CD4-positive, alpha-beta T cell treated with Interferon alpha-2 for 1 hour (primary cell): ENCODE data around the gene SLC4A5.

Experiments
- DNase-seq, 2 donors: peaks; one replicate each; pipeline ENCODE4 v3.0.0-alpha.2; 2020 to 2022

Gene SLC4A5

DNA sequence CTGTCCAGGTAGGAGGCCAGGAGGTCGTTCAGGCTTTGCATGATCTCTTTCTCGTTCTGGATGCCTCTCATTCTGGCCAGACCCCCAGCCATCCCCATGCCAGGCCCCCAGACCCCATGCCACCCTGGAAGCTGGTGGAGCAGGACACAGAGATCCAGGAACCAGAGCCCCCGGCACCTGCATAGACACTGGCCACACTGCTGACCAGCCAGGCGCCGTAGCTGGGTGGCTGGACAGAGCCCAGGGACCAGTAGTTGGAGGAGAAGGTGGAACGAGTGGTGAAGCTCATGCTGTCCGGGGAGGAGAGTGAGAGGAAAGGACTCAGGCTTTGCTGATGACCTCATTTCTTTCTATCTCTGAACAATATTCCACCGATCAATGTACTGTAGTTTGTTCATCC, 35.5 kb downstream of the SLC4A5 start:
- no peak for DNase-seq

DNA sequence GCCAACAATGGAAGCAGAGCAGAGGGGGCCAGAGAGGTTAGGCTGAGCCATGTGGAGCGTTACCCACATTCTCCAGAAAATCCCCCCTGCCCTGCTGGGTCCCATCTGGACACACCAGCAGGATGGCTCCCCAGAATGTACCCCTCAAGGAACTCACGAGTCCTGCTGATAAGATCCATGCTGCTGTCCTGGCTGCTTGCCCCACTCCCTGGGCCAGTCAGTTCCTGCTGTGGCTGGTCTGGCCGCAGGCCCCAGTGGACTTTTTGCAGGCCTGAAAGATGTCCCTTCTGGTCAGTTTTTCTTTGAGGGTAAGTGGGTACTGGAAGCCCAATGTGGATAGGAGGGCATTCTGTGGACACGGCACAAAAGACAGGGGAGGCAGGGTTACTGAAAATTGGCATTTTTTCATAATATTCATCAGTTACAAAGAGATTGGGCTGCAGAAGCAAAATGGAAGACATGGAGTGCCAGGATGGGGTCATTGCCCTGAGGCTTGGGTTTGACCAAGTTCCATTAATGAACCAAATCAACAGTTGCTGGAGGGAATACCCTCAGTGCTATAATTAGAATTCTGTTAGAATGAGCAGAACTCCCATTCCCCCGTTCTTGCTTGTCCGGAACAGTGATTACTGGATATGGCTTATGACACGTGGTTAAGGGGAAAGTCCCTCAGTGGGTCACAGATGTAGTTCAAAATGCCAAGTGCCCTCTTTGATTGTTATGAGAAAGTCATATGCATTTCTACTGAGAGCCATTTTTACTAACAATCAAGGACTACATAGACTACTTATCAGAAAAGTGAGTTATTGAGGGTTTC, 38.7 kb downstream of the SLC4A5 start:
- DNase-seq: peak in 1 of 2 donors; percentile 9

DNA sequence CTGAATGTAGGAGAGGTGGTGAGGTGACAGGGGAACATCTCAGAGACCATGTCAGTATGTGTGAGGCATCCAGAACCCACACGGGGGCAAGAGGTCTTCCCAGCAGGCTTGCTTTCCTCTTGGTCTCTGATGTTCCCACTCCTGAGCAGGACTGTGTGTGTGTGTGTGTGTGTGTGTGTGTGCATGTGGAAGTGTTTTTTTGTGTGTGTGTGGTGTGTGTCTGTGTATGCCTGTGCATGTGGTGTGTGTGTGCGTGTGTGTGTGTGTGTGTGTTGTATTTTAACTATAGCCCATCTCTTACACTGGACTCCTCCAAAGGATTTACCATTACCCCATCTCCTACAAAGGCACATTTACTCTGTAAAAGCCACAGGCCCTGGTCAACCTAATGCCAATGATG, 40.4 kb downstream of the SLC4A5 start:
- DNase-seq: no peak

DNA sequence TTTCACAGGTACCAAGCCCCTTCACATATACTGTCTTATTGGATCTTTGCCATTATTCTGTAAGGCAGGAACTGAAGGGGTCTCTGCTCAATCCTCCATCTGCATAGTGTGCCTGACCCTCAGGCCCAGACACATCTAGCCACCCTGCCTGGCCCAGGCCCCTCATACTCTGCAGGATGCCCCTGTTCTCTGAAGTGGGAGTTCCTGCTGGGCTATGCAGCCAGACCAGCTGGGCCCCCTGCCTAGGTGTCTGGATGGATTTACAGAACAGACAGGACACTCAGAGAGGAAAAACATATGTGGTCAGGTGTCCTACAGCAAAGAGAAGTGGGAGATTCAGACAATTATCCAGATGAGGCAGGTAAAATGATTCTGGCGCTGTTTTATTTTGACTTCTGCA, 42.0 kb downstream of the SLC4A5 start:
- no peak for DNase-seq

DNA sequence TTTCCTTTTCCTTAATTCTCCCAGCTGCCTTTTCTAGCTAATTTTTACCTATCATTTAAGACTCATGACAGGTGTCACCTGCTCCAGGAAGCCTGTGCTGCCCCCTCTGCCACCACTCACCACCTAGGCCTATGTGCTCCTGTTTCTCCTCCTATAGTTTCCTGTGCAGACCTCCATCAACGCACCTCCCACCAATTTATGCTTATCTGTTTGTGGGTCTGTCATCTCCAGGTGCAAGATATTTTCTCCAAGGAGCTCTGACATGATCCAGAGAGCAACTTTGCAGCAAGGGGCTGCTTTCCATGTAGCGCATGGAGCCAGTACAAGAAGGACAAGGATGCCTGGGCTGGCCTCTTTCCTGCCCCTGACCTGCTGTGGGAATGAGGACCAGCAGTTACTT, 42.7 kb downstream of the SLC4A5 start:
- no peak for DNase-seq

DNA sequence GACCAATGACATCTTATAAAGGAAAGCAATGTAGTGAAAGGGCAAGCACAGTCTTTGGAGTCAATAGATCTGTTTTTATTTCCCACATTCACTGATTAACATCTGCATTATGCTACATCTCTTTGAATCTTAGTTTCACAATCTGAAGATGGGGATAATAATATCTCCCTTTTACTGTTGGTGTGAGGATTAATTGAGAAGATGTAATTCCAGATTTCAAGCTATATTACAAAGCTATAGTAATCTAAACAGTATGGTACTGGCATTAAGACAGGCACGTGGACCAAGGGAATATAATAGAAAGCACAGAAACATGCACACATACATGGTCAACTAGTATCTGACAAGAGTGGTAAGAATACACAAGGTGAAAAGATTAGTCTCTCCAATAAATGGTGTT, 45.3 kb downstream of the SLC4A5 start:
- DNase-seq: no peak

DNA sequence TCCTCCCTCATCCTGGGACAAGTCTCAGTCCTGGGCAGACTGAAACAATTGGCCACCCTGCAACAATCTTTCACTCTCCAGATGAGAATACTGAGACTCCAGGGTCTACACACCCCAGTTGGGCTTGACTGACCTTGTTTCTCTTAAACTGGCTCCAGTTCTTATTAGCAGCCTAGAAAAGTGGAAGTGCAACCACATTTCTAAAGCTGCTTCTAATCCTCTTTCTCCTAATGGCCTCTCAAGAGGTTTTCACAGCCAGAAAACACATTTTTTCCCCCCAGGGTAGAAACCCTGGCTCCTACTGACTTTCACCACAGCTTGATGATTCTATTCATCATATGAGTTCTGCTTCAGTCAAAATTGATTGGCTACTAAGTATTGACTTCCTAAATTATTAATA, 45.8 kb downstream of the SLC4A5 start:
- DNase-seq: no peak

DNA sequence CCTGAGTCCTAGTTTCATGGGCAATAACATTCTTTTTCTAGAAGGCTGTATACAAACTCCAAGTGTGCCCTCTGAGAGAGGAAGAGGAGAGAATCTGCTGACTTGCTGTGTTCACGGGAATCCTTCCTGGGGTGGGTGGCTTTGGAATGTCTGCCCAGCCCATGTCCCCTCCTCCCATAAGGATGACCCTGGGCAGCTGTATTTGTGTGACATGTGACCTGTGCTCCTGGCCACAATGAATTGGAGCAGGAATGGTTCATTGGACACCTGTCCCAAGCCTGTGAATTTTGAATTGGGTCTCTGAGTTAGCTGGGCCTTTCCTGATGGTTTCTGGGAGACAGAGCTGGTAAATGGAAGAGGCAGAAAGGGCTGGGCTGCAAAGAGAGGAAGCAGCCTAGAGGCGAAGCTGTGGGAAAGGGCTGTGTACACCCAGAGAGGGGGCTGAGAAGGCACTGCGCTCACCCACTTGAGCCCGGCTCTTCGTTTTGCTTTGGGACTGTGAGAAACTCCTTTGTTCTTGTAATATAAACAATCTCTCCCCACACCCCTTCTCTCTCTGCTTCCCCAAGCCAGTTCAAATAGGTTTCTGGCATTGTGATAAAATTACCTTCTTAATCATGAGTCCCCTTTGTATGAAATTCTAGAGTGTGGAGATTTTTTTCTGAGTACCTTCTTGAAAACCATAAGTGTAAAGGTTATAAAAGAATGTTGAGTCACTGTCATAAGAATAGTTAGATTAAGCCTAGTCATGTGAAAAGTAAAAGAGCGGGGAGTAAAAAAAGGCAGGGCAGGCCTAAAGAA, 49.8 kb downstream of the SLC4A5 start:
- no peak for DNase-seq

DNA sequence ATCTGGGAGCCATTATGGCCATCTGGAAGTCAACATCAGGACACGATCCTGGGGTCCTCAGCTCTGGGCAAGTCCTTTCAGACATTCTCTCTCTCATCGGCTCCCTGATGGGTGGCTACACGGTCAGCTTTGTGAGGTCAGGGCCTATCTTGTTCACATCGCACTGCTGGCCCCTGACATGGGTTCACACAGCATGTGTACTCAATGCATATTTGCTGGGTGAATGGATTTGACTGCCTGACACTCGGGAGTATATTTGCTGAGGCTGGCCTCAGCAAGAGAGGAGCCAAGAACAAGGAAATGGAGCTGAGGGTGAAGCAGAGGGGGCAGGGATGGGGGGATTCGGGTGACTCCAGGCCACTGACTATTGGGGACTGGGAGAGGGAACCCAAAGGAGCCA, 50.5 kb downstream of the SLC4A5 start:
- DNase-seq: no peak

DNA sequence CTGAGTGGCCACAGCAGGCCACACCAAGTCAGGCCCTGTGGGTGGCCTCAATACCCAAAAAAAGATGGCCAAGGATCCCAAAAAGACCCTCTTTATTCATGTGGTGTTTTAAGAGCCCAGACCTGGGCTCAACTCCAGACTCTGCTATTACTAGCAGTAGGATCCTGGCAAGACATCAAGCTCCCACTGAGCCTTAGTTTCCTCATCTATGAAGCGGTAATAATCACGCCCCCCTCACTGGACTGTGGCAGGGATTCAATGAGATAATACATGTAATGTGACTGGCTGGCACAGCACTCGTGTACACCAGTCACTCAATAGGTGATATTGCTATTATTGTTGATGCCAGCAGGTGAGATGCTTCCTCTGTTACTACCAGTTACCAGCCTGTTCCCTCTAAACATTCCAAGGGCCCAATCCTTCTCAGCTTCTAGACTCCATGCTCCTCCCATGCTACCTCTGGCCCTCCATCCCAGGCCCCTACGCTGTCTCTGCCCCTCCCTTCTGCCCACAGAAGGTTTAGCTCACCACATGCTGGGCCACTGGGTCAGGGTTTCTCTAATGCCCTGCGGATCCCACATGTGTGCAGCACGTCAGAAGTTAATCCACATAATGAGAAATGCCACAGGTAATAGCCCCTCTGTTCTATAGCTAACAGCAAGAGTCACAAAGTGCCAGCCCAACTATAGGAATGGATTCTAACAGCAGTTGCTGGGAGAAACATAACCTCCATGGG, 51.2 kb downstream of the SLC4A5 start:
- no peak for DNase-seq

DNA sequence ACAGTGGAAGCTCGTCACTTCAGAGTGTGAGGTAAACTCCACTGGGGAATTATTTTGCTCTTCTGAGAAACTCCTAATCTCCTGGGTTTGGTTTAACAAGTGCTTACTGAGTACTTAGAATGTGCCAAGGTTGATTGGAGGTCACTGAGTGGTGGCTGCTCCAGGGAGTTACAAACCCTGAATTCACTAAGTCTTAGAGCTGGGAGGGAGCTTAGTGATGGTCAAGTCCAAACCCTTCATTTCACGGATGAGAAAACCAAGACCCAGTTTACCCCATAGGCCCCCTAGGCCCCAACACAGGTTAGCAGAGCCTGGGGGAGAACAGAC, 52.0 kb downstream of the SLC4A5 start:
- peak in 1 of 2 donors; percentile 79 for DNase-seq

DNA sequence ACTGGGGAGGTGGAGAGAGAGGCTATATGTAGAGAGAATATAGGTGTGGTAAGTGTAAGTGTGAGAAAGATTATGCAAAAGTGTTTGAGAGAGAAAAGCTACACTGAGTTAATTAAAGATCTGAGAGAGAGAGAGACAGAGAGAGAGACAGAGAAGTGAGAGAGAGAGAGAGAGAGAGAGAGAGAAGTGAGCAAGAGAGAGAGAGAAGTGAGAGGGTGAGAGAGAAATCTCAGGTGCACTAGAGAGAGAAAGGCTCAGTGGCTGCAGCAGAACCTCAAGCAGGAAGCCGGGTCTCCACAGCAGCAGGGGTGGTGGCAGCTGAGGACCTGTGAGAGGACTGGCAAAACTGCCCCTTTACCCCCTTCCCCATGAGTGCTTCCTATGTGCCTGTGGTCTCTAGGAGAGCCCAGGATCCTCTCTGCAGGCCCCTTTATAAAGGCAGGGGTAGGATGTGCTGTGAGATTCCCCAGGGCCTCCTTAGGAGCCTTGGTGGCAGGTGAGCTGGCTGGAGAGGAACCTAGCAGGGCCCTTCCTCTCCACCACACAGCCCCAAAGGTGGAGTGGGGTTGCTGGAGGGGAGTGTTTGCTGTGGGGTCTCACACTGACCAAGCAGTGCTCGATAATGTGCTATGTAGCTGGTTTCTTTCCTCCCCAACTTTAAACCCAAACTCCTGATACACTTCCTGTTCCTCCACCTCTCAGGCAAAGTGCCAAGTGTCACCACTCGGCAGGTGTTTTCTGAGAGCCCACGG, 52.6 kb downstream of the SLC4A5 start:
- peak; percentile 54 to 76 for DNase-seq

DNA sequence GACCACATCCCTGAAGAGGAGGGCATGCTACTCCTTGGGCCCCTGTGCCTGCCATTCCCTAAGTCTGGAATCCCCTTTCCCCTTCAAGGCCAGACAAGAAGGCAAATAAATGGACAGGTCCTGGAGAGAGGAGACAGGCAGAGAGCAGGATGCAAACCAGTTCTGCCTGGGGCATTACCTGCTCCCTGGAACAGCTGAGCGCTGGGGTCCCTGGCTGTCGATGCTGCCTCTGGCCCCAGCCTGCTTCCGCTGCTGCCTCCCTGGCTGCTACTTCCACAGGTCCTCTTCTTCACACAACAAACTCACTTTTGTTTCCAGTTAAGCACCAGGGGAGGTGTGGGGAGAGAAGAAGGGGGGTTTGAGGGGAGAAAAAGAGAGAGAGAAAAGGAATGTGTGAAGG, 53.1 kb downstream of the SLC4A5 start:
- DNase-seq: no peak

DNA sequence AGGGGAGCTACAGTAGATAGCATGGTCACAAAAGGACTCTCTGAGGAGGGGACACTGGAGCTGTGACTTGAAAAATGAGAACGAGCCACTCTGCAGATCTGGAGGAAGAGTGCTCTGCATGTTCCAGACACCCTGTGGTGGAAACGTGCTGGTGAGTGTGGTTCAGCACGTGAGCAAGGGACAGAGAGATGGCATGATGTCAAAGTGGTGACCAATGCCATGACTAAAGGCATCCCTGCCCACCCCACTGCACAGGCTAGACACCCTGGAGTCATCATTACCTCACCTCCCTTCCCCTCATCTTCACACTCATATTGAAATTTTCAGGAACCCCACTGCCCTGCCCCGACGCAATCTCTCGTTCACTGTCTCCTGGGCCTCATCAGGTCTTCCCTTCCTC, 56.5 kb downstream of the SLC4A5 start:
- DNase-seq: no peak

DNA sequence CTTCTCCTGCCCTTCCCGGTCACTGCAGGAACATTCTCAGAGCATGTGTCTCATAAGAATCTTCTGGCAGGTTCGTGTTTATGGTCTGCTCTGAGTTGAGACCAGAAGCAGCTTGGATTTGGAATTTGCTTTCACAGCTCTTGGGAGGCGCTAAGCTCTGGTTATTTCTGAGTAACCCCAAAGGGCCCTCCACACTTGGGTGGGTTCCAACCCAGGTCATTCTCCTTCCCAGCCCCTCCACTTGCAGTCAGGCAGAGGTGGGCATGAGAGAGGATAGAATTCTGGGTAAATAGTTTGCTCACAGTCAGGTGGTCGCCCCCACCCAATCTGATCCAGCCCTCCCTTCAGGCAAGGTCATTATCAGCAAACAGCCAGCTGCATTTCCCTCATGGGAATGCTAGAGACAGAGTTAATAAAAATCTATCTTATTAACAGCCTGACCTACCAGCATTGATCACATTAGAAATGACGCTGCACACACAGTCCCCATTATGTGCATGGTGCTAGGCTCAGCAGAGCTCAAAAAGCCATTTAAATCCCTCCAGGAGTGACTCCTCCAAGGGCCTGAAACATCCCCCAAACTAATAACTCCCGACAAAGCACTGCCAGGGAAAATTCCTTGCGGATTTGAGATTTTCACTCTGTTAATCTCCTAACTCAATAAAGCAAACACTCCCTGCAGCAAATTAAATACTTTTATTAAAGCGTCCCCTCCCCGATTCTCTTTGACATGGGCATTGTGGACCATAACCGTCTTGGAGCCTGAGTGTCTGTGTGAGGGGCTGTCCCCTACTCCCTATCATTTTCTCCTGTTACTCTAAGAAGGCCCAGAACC, 61.9 kb downstream of the SLC4A5 start:
- DNase-seq: no peak

DNA sequence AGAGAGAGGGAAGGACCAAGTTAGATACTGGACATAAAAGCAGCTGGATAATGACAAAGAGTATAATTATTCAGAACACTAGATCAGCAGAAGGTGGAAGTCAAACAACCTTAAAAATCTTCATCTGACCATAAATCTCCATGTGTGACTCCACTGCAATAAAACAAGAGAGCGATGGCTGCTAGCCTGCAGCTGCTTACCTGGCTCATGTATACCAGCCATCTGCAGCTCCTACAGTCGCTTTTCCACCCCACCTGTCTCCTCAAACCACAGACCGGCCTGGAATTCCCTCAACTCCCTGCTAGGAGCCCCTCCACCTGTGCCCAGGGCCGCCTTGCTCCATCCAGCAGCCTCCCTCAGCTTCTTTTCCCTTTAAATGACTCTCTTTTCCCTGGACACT, 64.5 kb downstream of the SLC4A5 start:
- DNase-seq: no peak

DNA sequence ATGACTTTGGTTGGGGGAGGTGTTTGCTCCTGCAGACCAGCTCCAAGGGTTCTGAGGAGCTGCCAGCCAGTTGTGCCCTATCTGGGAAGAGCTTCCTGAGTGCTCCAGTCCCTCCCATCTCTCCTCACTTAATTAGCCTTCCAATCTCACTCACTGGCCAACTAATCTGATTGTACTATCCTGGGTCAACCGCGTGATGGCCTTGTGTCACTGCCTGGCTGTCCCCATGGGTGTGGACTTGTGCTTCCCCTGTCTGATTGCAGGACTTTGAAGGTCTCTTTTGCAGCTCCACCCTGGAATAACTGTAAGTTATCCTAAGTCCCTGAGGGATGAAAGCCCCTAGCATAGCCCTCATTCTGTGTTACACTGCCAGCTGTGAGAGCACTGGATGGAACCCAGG, 65.0 kb downstream of the SLC4A5 start:
- DNase-seq: no peak

DNA sequence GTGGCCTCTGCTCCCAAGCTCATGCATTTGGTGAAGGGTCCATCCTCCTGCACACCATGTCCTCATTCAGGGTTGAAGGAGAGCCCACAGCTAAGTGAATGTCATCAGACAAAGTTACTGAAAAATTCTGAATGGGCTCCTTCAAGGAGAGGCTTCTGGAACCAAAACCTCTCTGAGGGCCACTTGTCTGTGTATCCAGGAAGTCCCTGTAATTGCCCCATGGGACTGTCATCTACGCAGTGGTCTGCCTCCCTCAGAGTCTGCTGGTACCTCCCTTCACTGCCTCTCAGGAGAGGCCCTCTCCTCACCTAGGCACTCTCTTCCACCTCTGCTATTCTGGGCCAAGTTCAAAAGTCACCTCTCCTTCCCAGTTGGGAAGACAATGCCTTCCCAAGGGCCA, 68.0 kb downstream of the SLC4A5 start:
- no peak for DNase-seq

DNA sequence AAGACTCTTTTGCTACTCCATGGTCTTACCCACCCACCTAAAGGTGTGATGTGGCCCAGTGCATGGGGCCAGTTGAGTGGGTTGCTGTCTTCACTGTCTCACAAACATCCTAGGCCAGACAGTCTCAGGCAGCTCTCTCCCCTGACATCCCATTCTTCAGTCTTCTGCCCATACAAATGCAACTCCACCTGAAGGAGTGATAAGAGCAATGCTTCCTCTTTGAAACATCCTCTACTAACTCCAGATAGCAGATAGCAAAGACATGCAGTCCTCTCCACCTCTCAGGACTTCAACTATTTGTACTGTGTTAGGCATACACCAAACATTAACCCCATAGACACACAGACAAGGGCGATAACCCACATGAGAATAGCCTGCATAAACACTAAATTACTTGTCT, 73.5 kb downstream of the SLC4A5 start:
- no peak for DNase-seq

DNA sequence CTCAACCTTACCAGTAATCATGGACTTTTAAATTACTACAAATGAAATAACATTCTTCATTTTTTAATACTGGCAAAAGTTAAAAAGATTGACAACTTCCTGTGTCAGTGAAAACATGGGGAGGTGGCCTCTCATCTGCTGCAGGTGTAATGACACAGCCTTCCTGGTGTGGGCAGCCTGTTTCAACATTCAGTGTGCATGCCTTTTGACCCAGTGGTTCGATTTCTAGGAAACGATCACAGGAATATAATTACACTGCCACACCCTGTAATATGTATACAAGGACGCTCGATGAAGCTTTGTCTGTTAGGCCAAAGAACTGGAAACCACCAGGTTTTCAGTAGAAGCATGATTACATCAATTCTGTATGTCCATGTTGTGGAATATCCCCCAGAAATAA, 76.1 kb downstream of the SLC4A5 start:
- DNase-seq: peak; percentile 74 to 86

DNA sequence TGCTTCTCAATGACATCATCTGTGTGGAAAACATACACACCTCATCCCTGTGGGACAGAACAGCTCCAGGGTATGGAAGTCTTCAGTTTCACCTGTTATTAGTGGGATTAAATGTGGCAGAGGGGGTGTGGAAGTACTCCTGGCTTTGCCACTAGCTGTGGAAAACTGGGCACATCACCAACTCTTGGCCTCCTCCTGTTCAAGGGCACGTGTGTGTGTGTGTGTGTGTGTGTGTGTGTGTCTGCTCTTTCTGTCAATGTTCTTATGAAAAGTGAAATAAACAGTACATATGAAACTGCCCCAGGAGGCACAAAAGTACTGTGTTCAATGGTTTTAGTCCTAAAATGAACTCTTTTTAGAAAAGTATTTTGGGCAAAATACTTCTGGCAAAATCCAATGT, 78.9 kb downstream of the SLC4A5 start:
- no peak for DNase-seq

DNA sequence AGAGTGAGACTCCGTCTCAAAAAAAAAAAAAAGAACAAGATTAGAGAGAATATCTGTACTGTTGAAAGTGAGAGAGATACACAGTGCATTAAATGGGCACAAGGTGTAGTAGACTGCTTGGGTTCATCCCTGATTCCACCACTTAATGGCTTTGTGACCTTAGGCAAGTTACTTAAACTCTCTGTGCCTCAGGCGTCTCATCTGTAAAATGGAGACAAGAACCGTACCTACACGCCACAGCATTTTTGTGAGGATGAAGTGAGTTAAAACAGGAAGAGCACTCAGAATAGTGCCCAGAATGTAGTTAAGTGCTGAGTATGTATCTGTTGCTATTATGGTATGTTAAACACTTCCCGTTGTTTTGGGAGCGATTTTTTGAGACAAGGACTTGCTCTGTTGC, 80.5 kb downstream of the SLC4A5 start:
- no peak for DNase-seq
